SKM-1 (cell line): ENCODE data around the gene TGFB2.

Experiments used
- DNase-seq: peaks from one replicate; lab custom pipeline; 2025; ENCODE audit not compliant: unreplicated experiment; lab: John Stamatoyannopoulos, UW

The TGFB2 gene

GRCh38 chr1:218481116-218481775, 136.1 kb downstream of the TGFB2 start:
- no peak for DNase-seq

- DNase-seq, result no peak
Observed at GRCh38 chr1:218482683-218483082, 137.5 kb downstream of the TGFB2 start.

GRCh38 chr1:218485241-218485928, 140.2 kb downstream of the TGFB2 start:
- DNase-seq, result no peak

GRCh38 chr1:218488531-218488930, 143.4 kb downstream of the TGFB2 start:
- DNase-seq, result no peak

- no peak for DNase-seq
Observed at GRCh38 chr1:218488986-218489385, 143.8 kb downstream of the TGFB2 start.

- no peak for DNase-seq
Observed at GRCh38 chr1:218490406-218490922, 145.3 kb downstream of the TGFB2 start.

GRCh38 chr1:218492874-218493273, 147.7 kb downstream of the TGFB2 start:
- DNase-seq, result no peak

GRCh38 chr1:218493986-218494385, 148.8 kb downstream of the TGFB2 start:
- no peak for DNase-seq
